GM23338 (cell line): ENCODE results near the gene TAF3.

ENCODE experiments used
- CREB1 ChIP-seq: fragments of 250-450 bp; sonication (Bioruptor Pico); IDR thresholded peaks from 2 replicates; pipeline ENCODE4 v1.5.0; 2020; ENCODE audit warnings: low read depth, mild to moderate bottlenecking, moderate library complexity
- EZH2 ChIP-seq: fragments of 200-600 bp; sonication (generic); IDR thresholded peaks from one replicate; pipeline ENCODE4 v1.8.0; 2017; ENCODE audit warnings: antibody characterized with exemption, mild to moderate bottlenecking, low read depth; ENCODE audit not compliant: unreplicated experiment
- EZH2phosphoT487 ChIP-seq: fragments of 200-600 bp; sonication (generic); IDR thresholded peaks from one replicate; pipeline ENCODE4 v1.8.1; 2018; ENCODE audit warnings: antibody characterized with exemption; ENCODE audit not compliant: unreplicated experiment
- JUNB ChIP-seq: IDR thresholded peaks from one replicate; pipeline ENCODE4 v1.6.1; 2016; ENCODE audit warnings: antibody characterized with exemption; ENCODE audit not compliant: unreplicated experiment
- POLR2AphosphoS5 ChIP-seq: IDR thresholded peaks from 2 replicates; pipeline ENCODE4 v1.6.1; 2016; ENCODE audit warnings: antibody characterized with exemption, low read depth
- STAT1 ChIP-seq: IDR thresholded peaks from one replicate; pipeline ENCODE4 v1.6.1; 2016; ENCODE audit warnings: antibody characterized with exemption; ENCODE audit not compliant: unreplicated experiment
- ZNF114 ChIP-seq: fragments of 250-450 bp; sonication (Bioruptor Pico); IDR thresholded peaks from 2 replicates; pipeline ENCODE4 v1.5.0; 2020; ENCODE audit warnings: mild to moderate bottlenecking, moderate library complexity
- ZNF331 ChIP-seq: fragments of 250-450 bp; sonication (Bioruptor Pico); IDR thresholded peaks from 2 replicates; pipeline ENCODE4 v1.5.0; 2020; ENCODE audit warnings: low read depth, mild to moderate bottlenecking, moderate library complexity
- TF ChIP-seq, protein P1 (sequence below), 2 experiments: fragments of 200-600 bp in 1 of 2; sonication (generic) in 1 of 2; conservative IDR thresholded peaks; 2 replicates each; pipeline versions ENCODE4 v1.5.1 to v1.6.1; 2016 to 2017; ENCODE audit warnings: antibody characterized with exemption in 2 of 2, low read depth in 2 of 2, mild to moderate bottlenecking in 2 of 2, moderate library complexity in 1 of 2
- TF ChIP-seq, protein P2 (sequence below): IDR thresholded peaks from 2 replicates; pipeline ENCODE4 v1.6.1; 2016; ENCODE audit warnings: antibody characterized with exemption

DNA sequence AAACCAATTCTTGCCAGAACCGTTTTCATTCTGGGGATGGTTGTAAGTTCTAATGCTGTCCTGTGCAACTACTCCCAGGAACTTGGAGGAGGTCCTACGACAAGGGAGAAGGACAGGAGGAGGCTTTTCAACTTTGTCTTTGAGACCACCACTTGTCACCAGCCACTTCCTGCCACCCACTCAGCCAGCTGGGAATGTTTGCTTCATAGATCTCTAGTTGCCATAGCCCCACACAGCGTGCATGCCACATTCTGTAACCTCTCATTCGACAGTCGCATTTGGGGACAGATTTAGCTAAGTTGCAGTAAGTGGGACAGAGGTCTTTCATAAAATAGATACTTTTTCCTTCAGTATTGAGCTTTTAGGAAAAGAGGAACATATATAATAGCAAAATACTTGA is 78.0 kb downstream of the TAF3 start:
- TF ChIP-seq, protein P1, sequence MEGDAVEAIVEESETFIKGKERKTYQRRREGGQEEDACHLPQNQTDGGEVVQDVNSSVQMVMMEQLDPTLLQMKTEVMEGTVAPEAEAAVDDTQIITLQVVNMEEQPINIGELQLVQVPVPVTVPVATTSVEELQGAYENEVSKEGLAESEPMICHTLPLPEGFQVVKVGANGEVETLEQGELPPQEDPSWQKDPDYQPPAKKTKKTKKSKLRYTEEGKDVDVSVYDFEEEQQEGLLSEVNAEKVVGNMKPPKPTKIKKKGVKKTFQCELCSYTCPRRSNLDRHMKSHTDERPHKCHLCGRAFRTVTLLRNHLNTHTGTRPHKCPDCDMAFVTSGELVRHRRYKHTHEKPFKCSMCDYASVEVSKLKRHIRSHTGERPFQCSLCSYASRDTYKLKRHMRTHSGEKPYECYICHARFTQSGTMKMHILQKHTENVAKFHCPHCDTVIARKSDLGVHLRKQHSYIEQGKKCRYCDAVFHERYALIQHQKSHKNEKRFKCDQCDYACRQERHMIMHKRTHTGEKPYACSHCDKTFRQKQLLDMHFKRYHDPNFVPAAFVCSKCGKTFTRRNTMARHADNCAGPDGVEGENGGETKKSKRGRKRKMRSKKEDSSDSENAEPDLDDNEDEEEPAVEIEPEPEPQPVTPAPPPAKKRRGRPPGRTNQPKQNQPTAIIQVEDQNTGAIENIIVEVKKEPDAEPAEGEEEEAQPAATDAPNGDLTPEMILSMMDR (conservative IDR thresholded peaks at IDR 0.05; ENCODE audit: low read depth in 2 of 2), result no peak
- no peak for TF ChIP-seq EZH2
- TF ChIP-seq CREB1 (CRISPR knock-in tag), result no peak
- TF ChIP-seq ZNF331 (CRISPR knock-in tag), result no peak
- no peak for TF ChIP-seq JUNB
- TF ChIP-seq EZH2phosphoT487, result no peak
- TF ChIP-seq ZNF114 (CRISPR knock-in tag), result no peak
- no peak for TF ChIP-seq POLR2AphosphoS5
- TF ChIP-seq, protein P2, sequence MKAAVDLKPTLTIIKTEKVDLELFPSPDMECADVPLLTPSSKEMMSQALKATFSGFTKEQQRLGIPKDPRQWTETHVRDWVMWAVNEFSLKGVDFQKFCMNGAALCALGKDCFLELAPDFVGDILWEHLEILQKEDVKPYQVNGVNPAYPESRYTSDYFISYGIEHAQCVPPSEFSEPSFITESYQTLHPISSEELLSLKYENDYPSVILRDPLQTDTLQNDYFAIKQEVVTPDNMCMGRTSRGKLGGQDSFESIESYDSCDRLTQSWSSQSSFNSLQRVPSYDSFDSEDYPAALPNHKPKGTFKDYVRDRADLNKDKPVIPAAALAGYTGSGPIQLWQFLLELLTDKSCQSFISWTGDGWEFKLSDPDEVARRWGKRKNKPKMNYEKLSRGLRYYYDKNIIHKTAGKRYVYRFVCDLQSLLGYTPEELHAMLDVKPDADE, result no peak
- TF ChIP-seq STAT1, result no peak
